Measurements from ENCODE around the gene NELFB.
"Not testable (repeated sequence)": the region's sequence is repeated elsewhere in the genome, so short reads cannot be mapped to it uniquely, and the experiment has no call there.

The NELFB gene

DNA sequence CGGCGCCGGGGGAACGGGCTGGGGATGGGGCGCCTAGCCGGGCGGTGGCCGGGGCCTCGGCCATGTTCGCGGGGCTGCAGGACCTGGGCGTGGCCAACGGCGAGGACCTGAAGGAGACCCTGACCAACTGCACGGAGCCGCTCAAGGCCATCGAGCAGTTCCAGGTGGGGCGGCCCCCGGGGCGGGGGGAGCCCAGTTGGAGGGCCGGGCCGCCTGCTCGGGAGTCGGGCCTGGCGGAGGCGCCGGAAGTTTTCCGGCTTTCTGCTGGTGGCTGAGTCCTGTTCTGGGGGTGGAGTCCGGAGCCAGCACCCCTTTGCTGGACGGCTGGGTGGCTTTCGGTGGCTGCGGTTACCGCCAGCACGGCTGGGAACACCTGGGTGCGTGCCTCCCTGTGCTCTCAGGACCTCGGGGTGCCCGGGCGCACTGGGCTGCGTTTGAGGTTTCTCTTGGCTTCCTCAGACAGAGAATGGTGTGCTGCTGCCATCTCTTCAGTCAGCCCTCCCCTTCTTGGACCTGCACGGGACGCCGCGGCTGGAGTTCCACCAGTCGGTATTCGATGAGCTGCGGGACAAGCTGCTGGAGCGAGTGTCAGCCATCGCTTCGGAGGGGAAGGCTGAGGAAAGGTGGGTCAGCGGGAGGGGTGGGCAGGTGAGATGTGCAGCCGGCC, 454 bp downstream of the NELFB start:
- no peak for DNase-seq (ENCODE audit: low read depth)
- TF ChIP-seq, protein P1, sequence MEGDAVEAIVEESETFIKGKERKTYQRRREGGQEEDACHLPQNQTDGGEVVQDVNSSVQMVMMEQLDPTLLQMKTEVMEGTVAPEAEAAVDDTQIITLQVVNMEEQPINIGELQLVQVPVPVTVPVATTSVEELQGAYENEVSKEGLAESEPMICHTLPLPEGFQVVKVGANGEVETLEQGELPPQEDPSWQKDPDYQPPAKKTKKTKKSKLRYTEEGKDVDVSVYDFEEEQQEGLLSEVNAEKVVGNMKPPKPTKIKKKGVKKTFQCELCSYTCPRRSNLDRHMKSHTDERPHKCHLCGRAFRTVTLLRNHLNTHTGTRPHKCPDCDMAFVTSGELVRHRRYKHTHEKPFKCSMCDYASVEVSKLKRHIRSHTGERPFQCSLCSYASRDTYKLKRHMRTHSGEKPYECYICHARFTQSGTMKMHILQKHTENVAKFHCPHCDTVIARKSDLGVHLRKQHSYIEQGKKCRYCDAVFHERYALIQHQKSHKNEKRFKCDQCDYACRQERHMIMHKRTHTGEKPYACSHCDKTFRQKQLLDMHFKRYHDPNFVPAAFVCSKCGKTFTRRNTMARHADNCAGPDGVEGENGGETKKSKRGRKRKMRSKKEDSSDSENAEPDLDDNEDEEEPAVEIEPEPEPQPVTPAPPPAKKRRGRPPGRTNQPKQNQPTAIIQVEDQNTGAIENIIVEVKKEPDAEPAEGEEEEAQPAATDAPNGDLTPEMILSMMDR (IDR thresholded peaks at IDR 0.05; ENCODE audit: control insufficient read depth, extremely low read depth, insufficient read depth), result no peak
- peak overlapping the region; percentile 98 for H3K4me3 ChIP-seq (ENCODE audit: low read depth, low read length)

DNA sequence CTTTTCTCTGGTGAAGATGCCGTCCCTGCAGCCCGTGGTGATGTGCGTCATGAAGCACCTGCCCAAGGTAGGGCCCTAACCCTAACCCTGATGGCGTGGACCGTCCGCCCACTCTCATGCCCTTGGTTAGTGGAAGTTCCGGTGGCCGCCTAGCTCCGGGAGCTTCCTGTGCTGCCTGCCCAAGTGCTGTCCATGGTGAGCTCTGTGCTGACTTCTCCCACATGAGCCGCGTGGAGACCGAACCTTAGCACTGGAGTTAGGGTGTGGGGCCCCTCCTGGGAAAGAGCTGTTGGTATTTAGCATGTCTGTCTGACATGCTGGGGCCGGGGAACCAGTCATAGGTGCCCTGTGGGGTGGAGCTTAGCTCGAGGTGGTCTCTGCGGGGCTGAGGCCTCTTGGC, 1.2 kb downstream of the NELFB start:
- H3K4me3 ChIP-seq (ENCODE audit: low read depth, low read length), result peak overlapping the region; percentile 98
- no peak for DNase-seq (ENCODE audit: low read depth)
- TF ChIP-seq, protein P1 (IDR thresholded peaks at IDR 0.05; ENCODE audit: control insufficient read depth, extremely low read depth, insufficient read depth), result no peak

DNA sequence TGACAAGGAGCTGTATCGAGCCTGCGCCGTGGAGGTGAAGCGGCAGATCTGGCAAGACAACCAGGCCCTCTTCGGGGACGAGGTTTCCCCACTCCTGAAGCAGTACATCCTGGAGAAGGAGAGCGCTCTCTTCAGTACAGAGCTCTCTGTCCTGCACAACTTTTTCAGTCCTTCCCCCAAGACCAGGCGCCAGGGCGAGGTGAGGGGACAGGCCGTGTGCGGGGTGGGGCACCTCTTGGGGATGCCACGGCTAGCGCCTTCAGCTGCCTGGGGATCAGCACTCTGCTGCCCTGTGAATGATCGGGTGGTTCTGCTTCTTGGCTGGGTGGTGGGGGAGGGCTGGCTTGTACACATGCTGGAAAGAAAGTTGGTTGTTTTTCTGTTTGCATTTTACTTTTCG, 1.7 kb downstream of the NELFB start:
- TF ChIP-seq, protein P1 (IDR thresholded peaks at IDR 0.05; ENCODE audit: control insufficient read depth, extremely low read depth, insufficient read depth), result no peak
- DNase-seq (ENCODE audit: low read depth), result no peak
- H3K4me3 ChIP-seq (ENCODE audit: low read depth, low read length), result peak overlapping the region; percentile 98

DNA sequence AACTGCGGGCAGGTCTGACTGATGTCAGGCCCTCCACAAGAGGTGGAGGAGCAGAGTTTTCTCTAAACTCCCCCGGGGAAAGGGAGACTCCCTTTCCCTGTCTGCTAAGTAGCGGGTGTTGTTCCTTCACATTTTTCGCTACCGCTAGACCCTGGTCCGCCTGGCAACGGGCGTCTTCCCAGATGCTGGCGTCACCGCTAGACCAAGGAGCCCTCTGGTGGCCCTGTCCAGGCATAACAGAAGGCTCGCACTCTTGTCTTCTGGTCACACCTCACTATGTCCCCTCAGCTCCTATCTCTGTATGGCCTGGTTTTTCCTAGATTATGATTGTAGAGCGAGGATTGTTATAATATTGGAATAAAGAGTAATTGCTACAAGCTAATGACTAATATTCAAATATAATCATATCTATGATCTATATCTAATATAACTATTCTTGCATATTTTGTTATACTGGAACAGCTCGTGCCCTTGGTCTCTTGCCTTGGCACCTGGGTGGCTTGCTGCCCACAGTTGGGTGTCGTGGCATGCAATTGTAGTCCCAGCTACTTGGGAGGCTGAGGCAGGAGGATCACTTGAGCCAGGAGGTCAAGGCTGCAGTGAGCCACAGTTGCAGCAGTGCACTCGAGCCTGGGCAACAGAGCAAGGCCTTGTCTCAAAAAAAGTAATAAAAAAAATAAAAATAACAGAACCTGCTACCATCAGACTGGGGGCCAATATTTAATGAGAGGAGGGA, 7.2 kb downstream of the NELFB start:
- not testable (repeated sequence) for DNase-seq (ENCODE audit: low read depth); H3K4me3 ChIP-seq (ENCODE audit: low read depth, low read length)
- TF ChIP-seq, protein P1 (IDR thresholded peaks at IDR 0.05; ENCODE audit: control insufficient read depth, extremely low read depth, insufficient read depth), result peak; percentile 22

DNA sequence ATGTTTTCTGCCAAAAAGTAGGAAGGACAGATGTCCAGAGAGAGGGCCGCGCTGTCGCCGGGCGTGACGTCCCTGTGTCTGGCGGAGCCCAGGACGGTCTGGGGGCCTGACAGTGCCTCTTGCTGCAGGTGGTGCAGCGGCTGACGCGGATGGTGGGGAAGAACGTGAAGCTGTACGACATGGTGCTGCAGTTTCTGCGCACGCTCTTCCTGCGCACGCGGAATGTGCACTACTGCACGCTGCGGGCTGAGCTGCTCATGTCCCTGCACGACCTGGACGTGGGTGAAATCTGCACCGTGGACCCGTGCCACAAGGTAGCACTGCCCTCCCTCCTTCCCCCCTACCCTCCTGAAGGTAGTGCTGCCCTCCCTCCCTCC, 7.8 kb downstream of the NELFB start:
- no peak for DNase-seq (ENCODE audit: low read depth)
- H3K4me3 ChIP-seq (ENCODE audit: low read depth, low read length), result no peak overlapping the region
- TF ChIP-seq, protein P1 (IDR thresholded peaks at IDR 0.05; ENCODE audit: control insufficient read depth, extremely low read depth, insufficient read depth), result no peak

DNA sequence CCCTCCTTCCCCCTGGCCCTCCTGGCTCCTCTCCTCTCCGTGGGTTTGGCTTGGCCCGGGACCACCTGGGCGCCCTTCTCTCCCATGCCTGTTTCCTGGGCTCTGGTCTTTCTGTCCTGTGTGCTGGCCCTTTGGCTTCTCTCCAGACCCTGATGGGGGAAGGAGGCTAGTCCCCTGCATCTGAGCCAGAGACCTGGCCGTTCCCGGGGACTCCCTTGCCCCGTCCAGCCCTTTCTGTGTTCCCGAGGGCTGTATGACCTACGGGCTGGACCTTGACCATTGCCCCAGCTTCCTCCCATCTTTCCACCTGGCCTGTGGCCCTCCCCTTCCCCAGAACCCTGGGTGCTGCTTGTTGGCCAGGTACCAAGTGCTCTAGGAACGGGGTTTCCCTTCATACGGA, 8.4 kb downstream of the NELFB start:
- H3K4me3 ChIP-seq (ENCODE audit: low read depth, low read length), result no peak overlapping the region
- TF ChIP-seq, protein P1 (IDR thresholded peaks at IDR 0.05; ENCODE audit: control insufficient read depth, extremely low read depth, insufficient read depth), result no peak
- DNase-seq (ENCODE audit: low read depth), result no peak

Measured in LNCaP clone FGC (cell line).